Measurements from ENCODE around the gene SPATA19.

GRCh38 chr11:133796043-133796795 is 49.1 kb downstream of the SPATA19 start:
- TF ChIP-seq, protein P1, sequence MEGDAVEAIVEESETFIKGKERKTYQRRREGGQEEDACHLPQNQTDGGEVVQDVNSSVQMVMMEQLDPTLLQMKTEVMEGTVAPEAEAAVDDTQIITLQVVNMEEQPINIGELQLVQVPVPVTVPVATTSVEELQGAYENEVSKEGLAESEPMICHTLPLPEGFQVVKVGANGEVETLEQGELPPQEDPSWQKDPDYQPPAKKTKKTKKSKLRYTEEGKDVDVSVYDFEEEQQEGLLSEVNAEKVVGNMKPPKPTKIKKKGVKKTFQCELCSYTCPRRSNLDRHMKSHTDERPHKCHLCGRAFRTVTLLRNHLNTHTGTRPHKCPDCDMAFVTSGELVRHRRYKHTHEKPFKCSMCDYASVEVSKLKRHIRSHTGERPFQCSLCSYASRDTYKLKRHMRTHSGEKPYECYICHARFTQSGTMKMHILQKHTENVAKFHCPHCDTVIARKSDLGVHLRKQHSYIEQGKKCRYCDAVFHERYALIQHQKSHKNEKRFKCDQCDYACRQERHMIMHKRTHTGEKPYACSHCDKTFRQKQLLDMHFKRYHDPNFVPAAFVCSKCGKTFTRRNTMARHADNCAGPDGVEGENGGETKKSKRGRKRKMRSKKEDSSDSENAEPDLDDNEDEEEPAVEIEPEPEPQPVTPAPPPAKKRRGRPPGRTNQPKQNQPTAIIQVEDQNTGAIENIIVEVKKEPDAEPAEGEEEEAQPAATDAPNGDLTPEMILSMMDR (conservative IDR thresholded peaks at IDR 0.05; ENCODE audit: low read length) = no peak
- no peak for TF ChIP-seq EZH2phosphoT487 (IDR thresholded peaks at IDR 0.05; ENCODE audit: borderline replicate concordance)
